Fibroblast of lung (primary cell): ENCODE data around the gene GNAL.

Experiments used
- CTCF ChIP-seq, 2 donors: IDR thresholded peaks in 1 of 2; conservative IDR thresholded peaks in 1 of 2; 1 replicate in 1 of 2; 2 replicates in 1 of 2; pipeline ENCODE4 v1.5.1; 2011 to 2012; ENCODE audit warnings: low read length in 2 of 2, control low read depth in 1 of 2, inconsistent platforms in 1 of 2, low read depth in 1 of 2, mild to moderate bottlenecking in 1 of 2
- EZH2 ChIP-seq: IDR thresholded peaks from 2 replicates; pipeline ENCODE4 v1.5.1; 2012; ENCODE audit warnings: low read length, control low read depth, mild to moderate bottlenecking; ENCODE audit errors: missing control alignments

GRCh38 chr18:11882636-11883035, 193.6 kb downstream of the GNAL start:
- TF ChIP-seq CTCF (conservative IDR thresholded peaks at IDR 0.05 in 1 of 2, IDR thresholded peaks at IDR 0.05 in 1 of 2; ENCODE audit: low read depth in 1 of 2, low read length in 2 of 2), result no peak
- no peak for TF ChIP-seq EZH2
